NCI-H1930 (cell line): ENCODE data around the gene ZNF85.
"Not testable (repeated sequence)": the region's sequence is repeated elsewhere in the genome, so short reads cannot be mapped to it uniquely, and the experiment has no call there.

ENCODE experiments used
- DNase-seq, 2 experiments: peaks; one replicate each; lab custom pipeline; 2025; lab: John Stamatoyannopoulos, UW

Gene ZNF85

GRCh38 chr19:20923077-20923871, at the start of gene ZNF85:
ZNF85 (plus strand) TSS chr19:20923251; CDS start chr19:20923401, 150 bp downstream.
- DNase-seq = peak in 1 of 2 experiments; percentile 2

DNA sequence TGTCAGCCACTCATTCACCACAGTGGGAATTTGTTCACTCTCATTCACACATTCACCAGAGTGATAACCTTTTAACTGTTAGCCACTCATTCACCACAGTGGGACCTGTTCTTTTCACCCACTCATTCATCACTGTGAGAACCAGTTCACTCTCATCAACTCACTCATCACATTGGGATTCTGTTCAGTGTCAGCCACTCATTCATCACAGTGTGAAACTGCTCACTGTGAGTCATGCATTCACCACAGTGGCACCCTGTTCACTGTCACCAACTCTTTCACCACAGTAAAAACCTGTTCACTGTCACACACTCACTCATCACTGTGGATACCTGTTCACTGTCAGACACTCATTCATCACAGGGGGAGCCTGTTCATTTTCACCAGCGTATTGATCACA, 43.5 kb upstream of the ZNF85 start:
- no peak for DNase-seq

GRCh38 chr19:20912973-20913372, 10.1 kb upstream of the ZNF85 start:
- DNase-seq = no peak

- DNase-seq = no peak
Observed at GRCh38 chr19:20925481-20925880, 2.4 kb downstream of the ZNF85 start.

- no peak for DNase-seq
Observed at GRCh38 chr19:20926796-20927195, 3.7 kb downstream of the ZNF85 start.

- DNase-seq = no peak
Observed at GRCh38 chr19:20928371-20928770, 5.3 kb downstream of the ZNF85 start.

DNA sequence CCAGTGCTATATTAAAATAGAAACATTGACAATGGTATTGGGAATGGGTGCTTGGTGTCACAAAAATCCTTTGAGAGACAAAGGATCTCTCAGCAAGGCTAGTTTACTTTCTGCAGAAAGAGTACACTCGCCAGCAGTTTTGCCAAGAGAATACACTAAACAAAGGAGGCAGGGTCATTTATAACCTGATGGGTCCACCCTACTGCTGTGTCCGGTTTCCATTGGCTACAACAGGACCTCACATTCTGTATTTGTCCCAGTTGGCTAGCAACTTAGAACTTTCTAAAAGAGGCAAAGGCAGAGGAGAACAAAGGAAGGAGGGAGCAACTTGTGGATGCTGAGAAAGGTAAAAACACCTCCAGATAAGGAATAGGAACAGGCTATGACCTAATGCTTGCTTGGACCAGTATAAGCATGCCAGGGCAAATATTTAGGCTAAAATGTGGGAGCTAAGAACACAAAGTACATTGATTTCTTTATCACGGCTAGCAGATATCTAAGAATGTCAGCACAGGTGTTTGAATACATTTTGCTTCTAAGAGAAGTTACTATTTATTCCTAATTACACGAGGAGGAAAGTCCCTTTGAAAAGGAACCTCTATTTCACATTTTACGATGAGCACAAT, 13.4 kb downstream of the ZNF85 start:
- not testable (repeated sequence) for DNase-seq

- not testable (repeated sequence) for DNase-seq
Observed at GRCh38 chr19:20952561-20953095, 29.6 kb downstream of the ZNF85 start.

DNA sequence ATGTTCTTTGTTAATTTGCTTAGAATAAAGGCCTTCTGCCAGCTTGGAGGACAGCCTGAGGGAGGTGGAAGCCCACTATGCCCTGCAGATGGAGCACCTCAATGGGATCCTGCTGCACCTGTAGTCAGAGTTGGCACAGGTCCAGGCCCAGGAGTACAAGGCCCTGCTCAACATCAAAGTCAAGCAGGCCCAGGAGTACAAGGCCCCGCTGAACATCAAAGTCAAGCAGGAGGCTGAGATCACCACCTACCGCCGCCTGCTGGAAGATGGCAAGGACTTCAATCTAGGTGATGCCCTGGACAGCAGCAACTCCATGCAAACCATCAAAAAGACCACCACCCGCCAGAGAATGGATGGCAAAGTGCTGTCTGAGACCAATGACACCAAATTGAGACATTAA, 41.7 kb downstream of the ZNF85 start:
- no peak for DNase-seq

DNA sequence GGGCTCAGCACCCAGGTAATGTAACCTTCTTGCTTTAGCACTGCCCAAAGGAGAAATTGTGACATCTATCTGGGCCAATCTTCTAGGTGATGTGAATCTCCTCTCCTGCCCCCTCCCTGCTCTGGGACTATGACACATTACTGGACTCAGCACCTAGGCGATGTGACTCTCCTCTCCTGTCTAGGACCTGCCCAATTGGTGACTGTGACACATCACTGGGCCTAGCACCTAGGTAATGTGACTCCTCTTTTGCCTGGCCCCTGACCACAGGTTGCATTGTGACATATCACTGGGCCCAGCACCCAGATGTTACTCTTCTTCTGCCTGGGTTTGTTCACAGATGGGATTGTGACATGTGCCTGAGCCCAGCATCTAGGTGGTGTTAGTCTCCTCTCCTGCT, 45.0 kb downstream of the ZNF85 start:
- DNase-seq = no peak

DNA sequence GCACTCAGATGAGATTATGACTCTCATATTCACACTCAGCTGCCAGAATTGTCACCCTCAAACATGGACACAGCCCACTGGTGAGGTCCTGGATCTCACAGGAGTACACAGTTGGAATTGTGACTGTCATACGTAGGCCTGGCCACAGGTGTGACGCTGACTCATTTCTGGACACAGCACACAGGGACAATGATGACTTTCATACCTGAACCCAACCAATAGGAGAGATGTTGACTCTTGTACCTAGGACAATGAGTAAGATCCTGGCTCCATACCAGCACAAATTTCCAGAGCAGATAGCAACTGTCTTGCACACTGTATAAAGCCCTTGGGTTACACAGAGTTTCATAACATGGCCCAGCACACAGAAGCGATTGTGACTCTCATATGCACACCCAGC, 46.4 kb downstream of the ZNF85 start:
- no peak for DNase-seq

- no peak for DNase-seq
Observed at GRCh38 chr19:20969898-20970297, 46.8 kb downstream of the ZNF85 start.

DNA sequence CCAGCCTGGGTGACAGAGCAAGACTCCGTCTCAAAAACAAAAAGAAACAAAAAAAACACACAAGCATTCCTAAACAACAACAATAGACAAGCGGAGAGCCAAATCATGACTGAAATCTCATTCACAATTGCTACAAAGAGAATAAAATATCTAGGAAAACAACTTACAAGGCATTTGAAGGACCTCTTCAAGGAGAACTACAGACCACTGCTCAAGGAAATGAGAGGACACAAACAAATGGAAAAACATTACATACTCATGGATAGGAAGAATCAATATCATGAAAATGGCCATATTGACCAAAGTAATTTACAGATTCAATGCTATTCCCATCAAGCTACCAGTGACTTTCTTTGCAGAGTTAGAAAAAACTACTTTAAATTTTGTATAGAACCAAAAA, 69.7 kb downstream of the ZNF85 start:
- not testable (repeated sequence) for DNase-seq

GRCh38 chr19:20999731-21000352, 76.8 kb downstream of the ZNF85 start:
- DNase-seq = peak; percentile 44 to 70
